ENCODE results near the gene RPTOR.

The RPTOR gene

GRCh38 chr17:80922580-80923160 is 378.0 kb downstream of the RPTOR start:
- no peak for TF ChIP-seq CTCF (IDR thresholded peaks at IDR 0.05; ENCODE audit: extremely low read depth, insufficient read depth, missing control alignments)
- in situ Hi-C loops (cut with MboI; ENCODE audit: low pct_unique_long_range_greater_than_20kb, low sequenced_read_pairs, unreplicated experiment), result no loop called here
- no peak for DNase-seq (ENCODE audit: low spot score)

GRCh38 chr17:80923211-80924110 is 378.8 kb downstream of the RPTOR start:
- in situ Hi-C loops (cut with MboI; ENCODE audit: low pct_unique_long_range_greater_than_20kb, low sequenced_read_pairs, unreplicated experiment), result no loop called here
- no peak for TF ChIP-seq CTCF (IDR thresholded peaks at IDR 0.05; ENCODE audit: extremely low read depth, insufficient read depth, missing control alignments)

GRCh38 chr17:80924111-80924806 is 379.6 kb downstream of the RPTOR start:
- in situ Hi-C loops (cut with MboI; ENCODE audit: low pct_unique_long_range_greater_than_20kb, low sequenced_read_pairs, unreplicated experiment), result no loop called here
- no peak for TF ChIP-seq CTCF (IDR thresholded peaks at IDR 0.05; ENCODE audit: extremely low read depth, insufficient read depth, missing control alignments)
- DNase-seq (ENCODE audit: low spot score), result no peak

More at GRCh38 chr17:80923211-80924110, 378.8 kb downstream of the RPTOR start:
- DNase-seq (ENCODE audit: low spot score), result no peak

- in situ Hi-C loops (cut with MboI; ENCODE audit: low pct_unique_long_range_greater_than_20kb, low sequenced_read_pairs, unreplicated experiment), result no loop called here
- DNase-seq (ENCODE audit: low spot score), result no peak
- no peak for TF ChIP-seq CTCF (IDR thresholded peaks at IDR 0.05; ENCODE audit: extremely low read depth, insufficient read depth, missing control alignments)
Measured at GRCh38 chr17:80924807-80925610, 380.4 kb downstream of the RPTOR start.

- TF ChIP-seq CTCF (IDR thresholded peaks at IDR 0.05; ENCODE audit: extremely low read depth, insufficient read depth, missing control alignments), result no peak
- in situ Hi-C loops (cut with MboI; ENCODE audit: low pct_unique_long_range_greater_than_20kb, low sequenced_read_pairs, unreplicated experiment), result no loop called here
- DNase-seq (ENCODE audit: low spot score), result no peak
Measured at GRCh38 chr17:80925688-80926335, 381.2 kb downstream of the RPTOR start.

Data from GM13977 (cell line).